ENCODE results near the gene DOCK8. TPM values are rescaled to one million over a fixed set of nuclear protein-coding genes. Genes with fewer than 3 reads are reported as not detected.

DOCK8 gene
- total RNA-seq, 4 donors from 2014 or later: 22.7 to 49.0 (median 36.7) TPM

DNA sequence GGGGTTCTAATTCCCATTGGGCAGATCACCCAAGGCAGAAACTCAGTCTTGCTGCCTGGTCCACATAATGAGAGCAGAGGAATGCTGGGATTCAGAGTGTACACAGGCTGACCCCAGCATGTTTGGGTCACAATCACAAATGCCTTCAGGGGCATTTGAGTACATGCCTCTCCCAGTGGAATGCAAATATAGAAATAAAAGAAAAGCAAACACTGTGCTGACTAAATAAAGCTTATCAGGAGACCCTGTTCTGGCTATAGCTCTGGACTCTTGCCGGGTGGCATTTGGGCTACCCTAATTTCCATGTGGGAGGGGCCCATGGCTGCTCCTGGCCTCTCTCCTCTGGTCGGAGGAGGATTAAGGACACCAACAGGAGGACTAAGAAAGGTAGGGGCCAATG, 121.4 kb downstream of the DOCK8 start:
- TF ChIP-seq, protein P1, sequence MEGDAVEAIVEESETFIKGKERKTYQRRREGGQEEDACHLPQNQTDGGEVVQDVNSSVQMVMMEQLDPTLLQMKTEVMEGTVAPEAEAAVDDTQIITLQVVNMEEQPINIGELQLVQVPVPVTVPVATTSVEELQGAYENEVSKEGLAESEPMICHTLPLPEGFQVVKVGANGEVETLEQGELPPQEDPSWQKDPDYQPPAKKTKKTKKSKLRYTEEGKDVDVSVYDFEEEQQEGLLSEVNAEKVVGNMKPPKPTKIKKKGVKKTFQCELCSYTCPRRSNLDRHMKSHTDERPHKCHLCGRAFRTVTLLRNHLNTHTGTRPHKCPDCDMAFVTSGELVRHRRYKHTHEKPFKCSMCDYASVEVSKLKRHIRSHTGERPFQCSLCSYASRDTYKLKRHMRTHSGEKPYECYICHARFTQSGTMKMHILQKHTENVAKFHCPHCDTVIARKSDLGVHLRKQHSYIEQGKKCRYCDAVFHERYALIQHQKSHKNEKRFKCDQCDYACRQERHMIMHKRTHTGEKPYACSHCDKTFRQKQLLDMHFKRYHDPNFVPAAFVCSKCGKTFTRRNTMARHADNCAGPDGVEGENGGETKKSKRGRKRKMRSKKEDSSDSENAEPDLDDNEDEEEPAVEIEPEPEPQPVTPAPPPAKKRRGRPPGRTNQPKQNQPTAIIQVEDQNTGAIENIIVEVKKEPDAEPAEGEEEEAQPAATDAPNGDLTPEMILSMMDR (IDR thresholded peaks at IDR 0.05; ENCODE audit: low read depth): no peak

DNA sequence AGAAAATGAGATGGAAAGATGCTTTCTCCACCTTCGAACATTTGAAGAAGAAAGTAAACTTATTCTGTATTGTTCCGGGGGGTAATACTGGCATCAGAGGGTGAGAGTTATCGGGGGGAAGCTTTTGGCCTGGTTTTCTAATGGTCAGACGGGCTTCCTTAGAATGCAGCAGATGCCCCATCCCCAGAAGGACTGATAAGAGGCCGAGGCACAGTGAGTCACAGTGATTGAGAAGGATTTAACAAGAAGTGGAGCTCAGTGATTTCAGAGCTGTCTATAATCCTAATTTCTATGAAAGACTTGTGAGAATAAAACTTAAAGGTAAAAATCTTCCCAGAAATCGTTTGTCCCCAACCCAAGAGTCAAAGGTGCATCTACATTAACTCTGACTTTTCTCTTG, 123.9 kb downstream of the DOCK8 start:
- TF ChIP-seq, protein P1 (IDR thresholded peaks at IDR 0.05; ENCODE audit: low read depth): no peak

DNA sequence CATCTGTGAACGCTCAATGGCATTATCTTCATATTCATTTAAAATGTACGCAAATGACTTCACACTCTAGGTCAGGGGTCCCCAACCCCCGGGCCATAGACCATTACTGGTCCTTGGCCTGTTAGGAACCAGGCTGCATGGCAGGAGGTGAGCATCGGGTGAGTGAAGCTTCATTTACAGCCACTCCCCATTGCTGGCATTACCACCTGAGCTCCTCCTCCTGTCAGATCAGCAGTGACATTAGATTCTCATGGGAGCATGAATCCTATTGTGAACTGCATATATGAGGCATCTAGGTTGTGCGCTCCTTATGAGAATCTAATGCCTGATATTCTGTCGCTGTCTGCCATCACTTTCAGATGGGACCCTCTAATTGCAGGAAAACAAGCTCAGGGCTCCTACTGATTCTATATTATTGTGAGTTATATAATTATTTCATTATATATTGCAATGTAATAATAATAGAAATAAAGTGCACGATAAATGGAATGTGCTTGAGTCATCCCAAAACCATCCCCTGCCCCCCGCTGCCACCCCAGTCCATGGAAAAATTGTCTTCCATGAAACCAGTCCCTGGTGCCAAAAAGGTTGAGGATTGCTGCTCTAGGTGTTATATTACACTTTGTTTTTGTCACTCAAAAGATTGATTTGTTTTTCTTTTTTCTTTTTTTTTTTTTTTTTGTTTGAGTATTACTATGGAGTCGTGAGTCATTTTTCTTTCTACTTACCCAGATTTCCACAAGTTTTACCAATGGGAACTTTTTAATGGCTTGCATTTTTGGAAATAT, 127.2 kb downstream of the DOCK8 start:
- TF ChIP-seq, protein P1 (IDR thresholded peaks at IDR 0.05; ENCODE audit: low read depth): no peak

DNA sequence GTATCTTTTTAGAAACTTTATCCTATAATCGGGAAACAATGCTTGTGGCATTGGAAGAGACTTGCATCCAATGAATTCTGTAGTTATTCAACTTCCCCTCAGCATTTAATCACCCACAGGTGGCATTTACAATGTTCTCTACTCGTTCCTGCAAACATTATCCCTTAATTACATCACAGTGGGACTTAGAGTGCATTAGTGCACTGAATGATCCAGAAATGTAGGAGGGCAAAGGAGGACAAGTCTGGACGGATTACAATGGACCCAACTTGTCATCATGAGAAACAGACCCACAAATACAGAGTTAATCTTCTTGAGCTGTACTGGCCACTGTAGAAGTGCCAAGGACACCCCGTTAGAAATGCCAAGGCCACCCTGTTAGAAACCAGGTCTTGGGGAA, 129.1 kb downstream of the DOCK8 start:
- TF ChIP-seq, protein P1 (IDR thresholded peaks at IDR 0.05; ENCODE audit: low read depth): no peak

DNA sequence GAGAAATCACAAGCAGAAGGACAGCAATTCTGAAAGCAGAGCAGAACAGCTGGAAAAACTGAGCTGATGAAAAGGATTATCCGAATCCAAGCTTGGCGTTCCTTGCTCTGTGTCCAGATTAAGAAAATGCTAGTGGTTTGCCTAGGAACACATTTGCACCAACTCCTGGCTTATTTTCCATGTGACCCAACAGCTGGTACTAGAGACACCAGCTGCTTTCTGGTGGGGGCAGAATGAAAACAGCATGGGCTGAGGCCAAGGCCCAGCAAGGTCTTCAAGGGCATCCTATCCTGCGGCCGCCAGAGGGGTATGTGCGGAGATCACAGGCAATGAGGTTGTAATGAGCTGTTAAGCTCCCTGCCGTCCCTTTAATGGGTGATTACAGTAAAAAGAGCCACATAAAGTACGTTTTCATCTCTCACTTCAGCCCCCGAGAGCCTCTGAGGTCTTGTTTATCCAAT, 131.5 kb downstream of the DOCK8 start:
- TF ChIP-seq, protein P1 (IDR thresholded peaks at IDR 0.05; ENCODE audit: low read depth): no peak

DNA sequence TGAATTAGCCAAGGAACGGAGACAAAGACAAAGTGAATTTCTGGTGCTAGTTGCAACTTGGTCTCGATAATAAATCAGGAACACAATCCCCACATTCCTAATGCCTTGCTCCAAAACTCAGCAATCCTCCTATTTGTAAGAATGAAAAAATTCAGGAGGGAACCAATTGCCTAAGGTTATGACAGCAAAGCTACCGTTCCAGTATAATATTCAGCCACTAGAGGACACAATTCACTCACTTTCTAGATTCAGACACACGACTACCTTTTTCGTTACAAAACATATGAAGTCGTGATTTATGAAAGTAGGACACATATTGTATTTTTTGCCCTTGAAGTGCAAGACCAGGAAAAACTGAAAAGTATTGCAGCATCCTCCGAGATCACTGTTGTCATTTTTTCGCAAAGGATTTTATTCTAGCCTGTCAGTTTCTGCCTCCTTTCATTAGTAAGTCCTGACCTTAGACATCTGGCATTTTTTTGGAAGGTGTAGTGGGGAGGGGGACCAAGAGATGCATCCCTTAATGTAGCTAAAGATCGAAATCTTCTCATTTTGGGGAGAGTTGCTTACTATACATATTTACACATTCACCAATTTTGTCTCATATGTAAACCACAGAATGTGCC, 133.1 kb downstream of the DOCK8 start:
- TF ChIP-seq, protein P1 (IDR thresholded peaks at IDR 0.05; ENCODE audit: low read depth): no peak

DNA sequence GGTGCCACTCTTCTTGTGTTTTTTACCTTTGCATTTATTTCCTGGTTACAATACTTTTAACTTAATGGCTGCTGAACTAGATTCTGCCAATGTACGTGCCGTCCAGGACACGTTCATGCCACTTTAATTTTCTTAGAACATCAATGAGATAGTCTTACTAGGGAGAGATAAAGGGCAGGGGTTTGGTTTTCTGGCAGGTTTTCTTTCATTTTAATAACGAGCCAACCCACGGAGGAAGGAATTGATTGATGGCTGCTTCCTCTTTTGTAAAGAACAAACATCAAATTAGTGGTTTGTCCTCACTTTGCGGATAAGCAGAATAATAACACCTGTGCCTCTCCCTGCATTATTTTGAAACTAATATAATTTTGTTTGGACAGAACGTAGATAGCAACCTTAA, 135.7 kb downstream of the DOCK8 start:
- TF ChIP-seq, protein P1 (IDR thresholded peaks at IDR 0.05; ENCODE audit: low read depth): no peak
